Body of pancreas (tissue), 4 donors: Measurements from ENCODE around the gene TET3. TPM values are rescaled to one million over a fixed set of nuclear protein-coding genes. Genes with fewer than 3 reads are reported as not detected.

Experiments
- ATAC-seq: fragments of 150-250 bp; one replicate; pipeline ENCODE4 v1.9.1; 2016
- DNase-seq, 4 donors: peaks; one replicate each; pipeline ENCODE4 v3.0.0-alpha.2; 2019
- H3K27ac ChIP-seq, 4 donors: fragments of 200-600 bp; sonication (generic); 1 replicate in 3 of 4; 2 replicates in 1 of 4; pipeline versions ENCODE4 v1.5.1 to v1.6.1; 2016 to 2019; ENCODE audit warnings: mild to moderate bottlenecking in 1 of 4, mixed read lengths in 1 of 4, moderate library complexity in 1 of 4
- H3K27me3 ChIP-seq, 2 donors: fragments of 200-600 bp; sonication (generic); one replicate each; pipeline ENCODE4 v1.6.0; 2016; ENCODE audit warnings: mild to moderate bottlenecking in 1 of 2
- H3K36me3 ChIP-seq, 2 donors: fragments of 200-600 bp; sonication (generic); replicated peaks in 1 of 2; 2 replicates each; pipeline ENCODE4 v1.5.1; 2016; ENCODE audit warnings: low read depth in 2 of 2; ENCODE audit not compliant: insufficient read depth in 1 of 2
- H3K4me1 ChIP-seq: fragments of 200-600 bp; sonication (generic); one replicate; pipeline ENCODE4 v1.6.0; 2016
- H3K4me3 ChIP-seq, 2 donors: fragments of 200-600 bp; sonication (generic); 1 replicate in 1 of 2; 2 replicates in 1 of 2; pipeline ENCODE4 v1.5.1; 2016 to 2019
- H3K9me3 ChIP-seq, 3 donors: fragments of 200-600 bp; sonication (generic); 1 replicate in 2 of 3; 2 replicates in 1 of 3; pipeline ENCODE4 v1.5.1; 2016
- CTCF ChIP-seq, 7 experiments: fragments of 450-650 bp in 4 of 7; fragments of 200-600 bp in 3 of 7; sonication (generic) in 3 of 7; IDR thresholded peaks; one replicate each; pipeline ENCODE4 v1.5.1; 2016 to 2019; ENCODE audit warnings: antibody characterized with exemption in 7 of 7
- POLR2A ChIP-seq, 3 donors: fragments of 450-650 bp; IDR thresholded peaks; one replicate each; pipeline ENCODE4 v1.6.1; 2016; ENCODE audit warnings: antibody characterized with exemption in 3 of 3, mild to moderate bottlenecking in 2 of 3
- WGBS, 2 donors: methylation state at CpG; one replicate each; pipeline ENCODE4 v1.1.5; 2017; 5-methylcytosine and 5-hydroxymethylcytosine counted together
- intact Hi-C: fragments of 100-400 bp; cut with DNase I; formaldehyde crosslinking; loops from one replicate; pipeline ENCODE4 v1.15.1; 2023
- total RNA-seq, 2 donors: library from RNA; depleted of rRNA; stranded (reverse); fragments of >200 nt; gene quantifications; one replicate each; pipeline ENCODE4 v1.1.0, GENCODE V29; 2016

TET3 gene
- total RNA-seq, 2 donors from 2014 or later = 6.7 to 7.3 TPM

- intact Hi-C loops = no loop called here
- no peaks in the 10 kb centered on the region for H3K36me3 ChIP-seq
- H3K27me3 ChIP-seq = no peaks in the 10 kb centered on the region
- peaks cover 5% of the 10 kb centered on the region for H3K4me1 ChIP-seq
- ATAC-seq (no peak), DNase-seq (no peak)
- WGBS, 2 donors = 76 to 80% methylated on average over 5 of the region's 5 CpGs
- no peak overlapping the region for H3K4me3 ChIP-seq
- H3K9me3 ChIP-seq = no peaks in the 10 kb centered on the region
- TF ChIP-seq CTCF (IDR thresholded peaks at IDR 0.05) (no peak), POLR2A (IDR thresholded peaks at IDR 0.05) (no peak)
- H3K27ac ChIP-seq = no peak overlapping the region
Measured at GRCh38 chr2:74021407-74021755, 36.7 kb downstream of the TET3 start.

GRCh38 chr2:74024216-74024615, 39.5 kb downstream of the TET3 start:
- ATAC-seq = no peak
- no peaks in the 10 kb centered on the region for H3K36me3 ChIP-seq
- intact Hi-C loops = no loop called here

GRCh38 chr2:74025971-74026612, 41.4 kb downstream of the TET3 start:
- 59 to 66% methylated on average over 4 to 6 of the region's 6 CpGs for WGBS, 2 donors
- peaks cover 5% of the 10 kb centered on the region for H3K4me1 ChIP-seq
- H3K27me3 ChIP-seq = no peaks in the 10 kb centered on the region
- no peak overlapping the region for H3K4me3 ChIP-seq
- TF ChIP-seq CTCF (IDR thresholded peaks at IDR 0.05) = no peak
- TF ChIP-seq POLR2A (IDR thresholded peaks at IDR 0.05) = no peak
- H3K36me3 ChIP-seq = no peaks in the 10 kb centered on the region
- ATAC-seq (no peak), DNase-seq (no peak)
- no peaks in the 10 kb centered on the region for H3K9me3 ChIP-seq
- H3K27ac ChIP-seq = no peak overlapping the region
- intact Hi-C loops = no loop called here

More at GRCh38 chr2:74024216-74024615, 39.5 kb downstream of the TET3 start:
- H3K4me3 ChIP-seq = no peak overlapping the region
- WGBS, 2 donors = 81 to 100% methylated on average over 1 to 4 of the region's 4 CpGs
- TF ChIP-seq CTCF (IDR thresholded peaks at IDR 0.05) (no peak), POLR2A (IDR thresholded peaks at IDR 0.05) (no peak)
- H3K4me1 ChIP-seq = peaks cover 5% of the 10 kb centered on the region
- no peaks in the 10 kb centered on the region for H3K9me3 ChIP-seq
- DNase-seq = no peak
- H3K27ac ChIP-seq = no peak overlapping the region
- no peaks in the 10 kb centered on the region for H3K27me3 ChIP-seq

GRCh38 chr2:74026687-74027241, 42.1 kb downstream of the TET3 start:
- TF ChIP-seq CTCF (IDR thresholded peaks at IDR 0.05) (no peak), POLR2A (IDR thresholded peaks at IDR 0.05) (no peak)
- 75 to 89% methylated on average over 6 of the region's 6 CpGs for WGBS, 2 donors
- no peak for ATAC-seq

GRCh38 chr2:74027496-74027895, 42.8 kb downstream of the TET3 start:
- no peaks in the 10 kb centered on the region for H3K27me3 ChIP-seq
- 81 to 92% methylated on average over 1 of the region's 1 CpG for WGBS, 2 donors
- H3K4me1 ChIP-seq = no peaks in the 10 kb centered on the region
- H3K36me3 ChIP-seq = no peaks in the 10 kb centered on the region
- H3K27ac ChIP-seq = no peak overlapping the region
- no peak for ATAC-seq
- H3K4me3 ChIP-seq = no peak overlapping the region
- no peaks in the 10 kb centered on the region for H3K9me3 ChIP-seq
- intact Hi-C loops = no loop called here
- no peak for TF ChIP-seq CTCF (IDR thresholded peaks at IDR 0.05)
- TF ChIP-seq POLR2A (IDR thresholded peaks at IDR 0.05) = no peak
- DNase-seq = no peak

More at GRCh38 chr2:74026687-74027241, 42.1 kb downstream of the TET3 start:
- no peaks in the 10 kb centered on the region for H3K27me3 ChIP-seq
- H3K27ac ChIP-seq = no peak overlapping the region
- H3K4me3 ChIP-seq = no peak overlapping the region
- H3K4me1 ChIP-seq = peaks cover under 1% of the 10 kb centered on the region
- DNase-seq = no peak
- intact Hi-C loops = no loop called here
- H3K36me3 ChIP-seq = no peaks in the 10 kb centered on the region
- no peaks in the 10 kb centered on the region for H3K9me3 ChIP-seq
